HFF-Myc (cell line): Measurements from ENCODE around the gene GLP2R.

Experiments used
- DNase-seq: peaks from one replicate; pipeline ENCODE4 v3.0.0-alpha.2; 2011; ENCODE audit warnings: low read depth; ENCODE audit errors: extremely low read depth
- H3K4me3 ChIP-seq: replicated peaks from 2 replicates; pipeline ENCODE4 v1.5.1; 2011; ENCODE audit warnings: low read depth, mild to moderate bottlenecking, control low read depth, low read length
- TF ChIP-seq, protein P1 (sequence below): IDR thresholded peaks from 2 replicates; pipeline ENCODE4 v1.5.1; 2012; ENCODE audit warnings: mild to moderate bottlenecking, low read depth, low read length, control low read depth; ENCODE audit errors: missing control alignments

GLP2R gene

DNA sequence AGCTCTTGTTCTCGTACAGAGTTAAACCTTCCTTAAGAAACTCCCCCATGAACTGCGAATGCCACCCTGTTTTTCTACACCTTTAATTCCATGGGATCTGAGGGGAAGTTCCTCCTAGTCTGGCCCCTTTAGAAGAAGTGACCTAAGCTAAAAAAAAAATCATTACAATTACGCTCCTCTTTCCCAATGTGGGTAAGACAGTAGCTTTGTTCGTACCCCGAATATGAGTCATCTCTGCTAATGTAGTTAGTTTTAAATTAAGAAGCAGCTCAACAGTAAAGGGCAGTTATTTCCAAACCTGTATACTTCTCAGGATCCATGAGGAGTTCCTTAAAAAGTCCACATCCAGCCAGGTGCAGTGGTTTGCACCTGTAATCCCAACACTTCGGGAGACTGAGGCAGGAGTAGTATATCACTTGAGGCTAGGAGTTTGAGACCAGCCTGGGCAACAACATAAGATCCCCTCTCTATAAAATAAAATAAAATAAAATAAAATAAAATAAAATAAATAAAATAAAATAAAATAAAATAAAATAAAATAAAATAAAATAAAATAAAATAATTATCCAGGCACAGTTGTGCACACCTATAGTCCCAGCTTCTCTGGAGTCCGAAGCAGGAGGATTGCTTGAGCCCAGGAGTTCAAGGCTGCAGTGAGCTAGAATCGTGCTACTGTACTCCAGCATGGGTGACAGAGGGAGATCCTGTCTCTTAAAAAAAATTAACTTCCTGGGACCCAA lies 53.2 kb downstream of the GLP2R start:
- TF ChIP-seq, protein P1, sequence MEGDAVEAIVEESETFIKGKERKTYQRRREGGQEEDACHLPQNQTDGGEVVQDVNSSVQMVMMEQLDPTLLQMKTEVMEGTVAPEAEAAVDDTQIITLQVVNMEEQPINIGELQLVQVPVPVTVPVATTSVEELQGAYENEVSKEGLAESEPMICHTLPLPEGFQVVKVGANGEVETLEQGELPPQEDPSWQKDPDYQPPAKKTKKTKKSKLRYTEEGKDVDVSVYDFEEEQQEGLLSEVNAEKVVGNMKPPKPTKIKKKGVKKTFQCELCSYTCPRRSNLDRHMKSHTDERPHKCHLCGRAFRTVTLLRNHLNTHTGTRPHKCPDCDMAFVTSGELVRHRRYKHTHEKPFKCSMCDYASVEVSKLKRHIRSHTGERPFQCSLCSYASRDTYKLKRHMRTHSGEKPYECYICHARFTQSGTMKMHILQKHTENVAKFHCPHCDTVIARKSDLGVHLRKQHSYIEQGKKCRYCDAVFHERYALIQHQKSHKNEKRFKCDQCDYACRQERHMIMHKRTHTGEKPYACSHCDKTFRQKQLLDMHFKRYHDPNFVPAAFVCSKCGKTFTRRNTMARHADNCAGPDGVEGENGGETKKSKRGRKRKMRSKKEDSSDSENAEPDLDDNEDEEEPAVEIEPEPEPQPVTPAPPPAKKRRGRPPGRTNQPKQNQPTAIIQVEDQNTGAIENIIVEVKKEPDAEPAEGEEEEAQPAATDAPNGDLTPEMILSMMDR: no peak
- DNase-seq: no peak
- no peak overlapping the region for H3K4me3 ChIP-seq

DNA sequence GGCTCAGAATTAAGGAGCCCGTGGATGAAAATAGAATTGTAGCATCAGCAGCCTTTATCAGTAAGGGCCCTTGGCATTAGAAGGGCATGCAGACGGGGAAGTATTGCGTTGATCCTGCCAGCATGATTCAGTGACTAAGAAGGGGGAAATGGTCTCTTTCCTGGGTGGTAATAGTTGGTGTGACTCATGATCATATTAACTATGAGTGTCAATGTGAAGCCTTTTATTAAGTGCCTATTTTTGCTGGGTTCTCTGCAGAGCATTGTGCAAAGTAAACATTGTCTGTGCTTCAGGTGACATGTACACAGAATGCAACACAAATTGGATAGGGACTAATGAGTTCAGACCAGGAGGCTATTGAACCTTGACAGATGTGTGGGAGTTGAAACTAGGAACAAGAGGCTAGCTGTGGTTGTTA lies 54.9 kb downstream of the GLP2R start:
- DNase-seq: no peak
- no peak overlapping the region for H3K4me3 ChIP-seq
- TF ChIP-seq, protein P1: no peak

DNA sequence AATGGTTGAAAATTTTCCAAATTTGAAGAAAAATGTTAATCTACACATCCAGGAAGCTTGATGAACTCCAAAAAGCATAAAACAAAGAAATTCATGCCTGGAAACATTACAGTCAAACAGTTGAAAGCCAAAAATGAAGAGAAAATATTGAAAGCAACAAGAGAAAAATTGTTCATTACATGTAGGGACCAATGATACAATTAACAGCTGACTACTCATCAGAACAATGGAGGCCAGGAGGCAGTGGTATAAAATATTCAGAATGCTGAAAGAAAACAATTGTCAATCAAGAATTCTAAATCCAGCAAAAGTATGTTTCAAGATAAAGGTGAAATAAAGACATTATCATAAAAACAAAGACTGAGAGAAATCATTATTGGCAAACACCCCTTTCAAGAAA lies 57.7 kb downstream of the GLP2R start:
- no peak overlapping the region for H3K4me3 ChIP-seq
- TF ChIP-seq, protein P1: no peak
- no peak for DNase-seq

DNA sequence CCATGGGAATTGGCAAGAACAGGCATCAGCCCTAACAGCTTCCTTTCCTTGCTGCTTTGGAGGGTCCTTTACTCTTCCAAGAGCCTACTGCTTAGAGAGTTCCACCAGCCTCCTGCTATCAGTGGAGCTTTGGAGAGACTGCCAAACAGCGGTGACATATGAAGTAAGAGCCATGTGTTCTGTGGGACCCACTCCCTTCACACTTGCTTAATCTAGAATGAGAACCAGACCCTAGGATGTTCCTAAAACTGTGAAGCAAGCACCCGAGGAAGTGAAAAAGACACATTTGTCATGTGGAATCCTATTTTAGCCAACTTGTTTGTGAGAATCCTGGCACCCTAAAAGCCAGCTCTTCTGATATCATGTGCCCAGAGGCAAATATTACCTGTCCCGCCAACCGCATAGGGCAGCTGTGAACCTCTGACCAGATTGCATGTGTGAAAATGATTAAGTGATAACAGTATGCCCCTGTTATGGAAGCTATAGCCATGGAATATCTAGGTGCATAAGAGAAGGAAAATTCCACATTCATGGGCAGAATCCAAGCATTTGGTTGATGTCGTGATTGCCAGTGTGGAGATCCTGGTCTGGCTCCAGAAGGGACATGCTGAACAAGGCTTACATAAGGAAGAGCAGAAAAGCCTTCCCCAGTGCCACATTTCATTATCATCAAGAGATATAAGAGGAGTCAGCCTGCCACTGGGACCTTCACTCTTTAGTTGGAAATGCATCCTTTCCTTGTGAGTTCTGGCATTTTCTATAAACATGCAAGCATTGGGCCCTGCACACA lies 60.6 kb downstream of the GLP2R start:
- no peak overlapping the region for H3K4me3 ChIP-seq
- DNase-seq: no peak
- TF ChIP-seq, protein P1: no peak

DNA sequence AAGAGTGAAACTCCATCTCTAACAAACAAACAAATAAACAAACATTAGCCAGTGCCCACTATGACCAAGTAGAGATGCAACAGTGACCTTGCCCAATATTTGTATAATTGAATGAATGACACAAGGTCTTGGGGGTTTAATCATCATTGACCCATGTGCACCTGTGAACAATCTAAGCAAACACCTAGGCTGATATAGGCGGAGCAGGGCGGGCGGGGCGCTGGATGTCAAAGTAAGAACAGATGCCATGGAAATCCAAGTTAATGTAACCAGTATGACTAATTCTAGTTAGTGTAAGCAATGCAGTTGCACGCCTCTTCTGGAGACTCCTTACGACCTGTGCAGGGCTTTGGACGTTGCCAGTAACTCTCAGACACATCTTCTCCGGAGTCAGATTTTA lies 61.8 kb downstream of the GLP2R start:
- H3K4me3 ChIP-seq: no peak overlapping the region
- no peak for DNase-seq
- TF ChIP-seq, protein P1: no peak

DNA sequence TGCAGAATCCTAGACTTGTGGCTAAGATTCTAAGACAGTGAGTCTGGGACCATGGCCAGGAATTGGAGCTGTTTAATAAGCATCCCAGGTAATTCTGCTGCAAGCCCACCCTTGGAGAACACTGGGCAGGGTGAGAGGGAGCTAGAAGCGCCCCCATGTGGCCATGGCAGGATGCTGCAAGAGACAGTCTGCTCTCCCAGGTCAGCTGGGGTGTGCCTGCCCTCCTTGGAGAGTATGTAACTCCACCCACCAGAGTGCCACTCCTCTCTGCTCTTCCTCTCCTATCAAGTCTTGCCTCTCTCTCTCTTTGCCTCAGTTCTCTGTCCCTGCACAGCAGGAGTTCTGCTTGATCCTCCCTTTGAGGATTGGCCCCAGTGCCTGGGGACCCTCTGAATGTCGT lies 64.4 kb downstream of the GLP2R start:
- H3K4me3 ChIP-seq: no peak overlapping the region
- TF ChIP-seq, protein P1: peak; percentile 80
- no peak for DNase-seq
